ENCODE results near the gene DCAF8. TPM values are rescaled to one million over a fixed set of nuclear protein-coding genes. Genes with fewer than 3 reads are reported as not detected.

Gene DCAF8
- polyA plus RNA-seq, 3 donors = 35.5 to 205 (median 44.6) TPM

DNA sequence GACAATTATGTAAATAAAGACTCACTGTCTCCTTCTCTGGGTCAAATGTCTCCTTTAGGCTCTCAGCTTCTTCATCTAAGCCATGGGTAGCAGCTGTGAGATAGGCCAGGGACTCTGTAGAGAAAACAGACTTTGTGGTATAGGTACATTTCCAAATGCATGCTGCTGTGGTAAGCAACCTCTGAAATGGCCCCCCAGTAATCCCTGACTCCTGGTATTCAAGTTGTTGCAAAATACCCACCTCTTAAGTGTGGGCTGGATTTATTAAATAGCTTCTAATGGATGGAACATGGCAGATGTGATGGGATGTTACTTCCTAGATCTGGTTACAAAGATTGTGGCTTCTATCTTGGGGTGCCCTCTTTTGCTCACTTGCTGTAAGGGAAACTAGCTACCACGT lies 33.7 kb upstream of the DCAF8 start:
- intact Hi-C loops (cut with micrococcal nuclease) = no loop called here
- peak overlapping the region in 2 of 7 donors; percentile 8 to 59 for H3K27ac Mint-ChIP-seq
- DNase-seq = no peak
- H3K79me2 ChIP-seq (ENCODE audit: insufficient read depth, low read length) = no peaks in the 10 kb centered on the region
- no peak overlapping the region for H3K4me2 ChIP-seq (replicated peaks; ENCODE audit: extremely low read depth, low read length, poor library complexity, severe bottlenecking)
- H3K9me3 Mint-ChIP-seq = no peaks in the 10 kb centered on the region
- H3K36me3 ChIP-seq (replicated peaks in 1 of 2; ENCODE audit: control insufficient read depth in 1 of 2, insufficient read depth in 2 of 2, low read length in 2 of 2) = peaks cover 98 to 99% of the 10 kb centered on the region in 2 donors
- no peak overlapping the region for H2AFZ ChIP-seq (ENCODE audit: insufficient read depth, low read depth, low read length, poor library complexity, severe bottlenecking)
- no peaks in the 10 kb centered on the region for H3K4me1 ChIP-seq (ENCODE audit: control insufficient read depth in 1 of 2, insufficient read depth in 2 of 2, low read length in 2 of 2)
- H3K4me1 Mint-ChIP-seq = peaks cover 3% of the 10 kb centered on the region
- H3K27ac ChIP-seq (ENCODE audit: low read depth in 1 of 2, low read length in 2 of 2) = peak overlapping the region in 1 of 2 donors; percentile 17
- no peaks in the 10 kb centered on the region for H3K9me3 ChIP-seq (replicated peaks in 1 of 2; ENCODE audit: control insufficient read depth in 1 of 2, insufficient read depth in 1 of 2, low read length in 2 of 2)
- 89% methylated on average over 1 of the region's 1 CpG for WGBS (ENCODE audit: insufficient coverage)
- peaks cover 0 to 1% (median 0%) of the 10 kb centered on the region in 3 donors for H3K27me3 Mint-ChIP-seq (ENCODE audit: low read depth in 3 of 3)
- H3K4me3 ChIP-seq (replicated peaks in 1 of 3; ENCODE audit: low read depth in 2 of 3, low read length in 3 of 3) = no peak overlapping the region
- TF ChIP-seq, protein P1, sequence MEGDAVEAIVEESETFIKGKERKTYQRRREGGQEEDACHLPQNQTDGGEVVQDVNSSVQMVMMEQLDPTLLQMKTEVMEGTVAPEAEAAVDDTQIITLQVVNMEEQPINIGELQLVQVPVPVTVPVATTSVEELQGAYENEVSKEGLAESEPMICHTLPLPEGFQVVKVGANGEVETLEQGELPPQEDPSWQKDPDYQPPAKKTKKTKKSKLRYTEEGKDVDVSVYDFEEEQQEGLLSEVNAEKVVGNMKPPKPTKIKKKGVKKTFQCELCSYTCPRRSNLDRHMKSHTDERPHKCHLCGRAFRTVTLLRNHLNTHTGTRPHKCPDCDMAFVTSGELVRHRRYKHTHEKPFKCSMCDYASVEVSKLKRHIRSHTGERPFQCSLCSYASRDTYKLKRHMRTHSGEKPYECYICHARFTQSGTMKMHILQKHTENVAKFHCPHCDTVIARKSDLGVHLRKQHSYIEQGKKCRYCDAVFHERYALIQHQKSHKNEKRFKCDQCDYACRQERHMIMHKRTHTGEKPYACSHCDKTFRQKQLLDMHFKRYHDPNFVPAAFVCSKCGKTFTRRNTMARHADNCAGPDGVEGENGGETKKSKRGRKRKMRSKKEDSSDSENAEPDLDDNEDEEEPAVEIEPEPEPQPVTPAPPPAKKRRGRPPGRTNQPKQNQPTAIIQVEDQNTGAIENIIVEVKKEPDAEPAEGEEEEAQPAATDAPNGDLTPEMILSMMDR (IDR thresholded peaks at IDR 0.05) = no peak
- no peaks in the 10 kb centered on the region for H3K27me3 ChIP-seq (ENCODE audit: control insufficient read depth in 2 of 2, insufficient read depth in 2 of 2, low read length in 2 of 2)
- H4K20me1 ChIP-seq (ENCODE audit: insufficient read depth, low read length) = peaks cover 58% of the 10 kb centered on the region
- peaks cover 90 to 97% of the 10 kb centered on the region in 2 donors for H3K36me3 Mint-ChIP-seq
- no peak overlapping the region for H3K4me3 Mint-ChIP-seq
- H3K9ac ChIP-seq (ENCODE audit: insufficient read depth, low read length, poor library complexity, severe bottlenecking) = no peak overlapping the region

DNA sequence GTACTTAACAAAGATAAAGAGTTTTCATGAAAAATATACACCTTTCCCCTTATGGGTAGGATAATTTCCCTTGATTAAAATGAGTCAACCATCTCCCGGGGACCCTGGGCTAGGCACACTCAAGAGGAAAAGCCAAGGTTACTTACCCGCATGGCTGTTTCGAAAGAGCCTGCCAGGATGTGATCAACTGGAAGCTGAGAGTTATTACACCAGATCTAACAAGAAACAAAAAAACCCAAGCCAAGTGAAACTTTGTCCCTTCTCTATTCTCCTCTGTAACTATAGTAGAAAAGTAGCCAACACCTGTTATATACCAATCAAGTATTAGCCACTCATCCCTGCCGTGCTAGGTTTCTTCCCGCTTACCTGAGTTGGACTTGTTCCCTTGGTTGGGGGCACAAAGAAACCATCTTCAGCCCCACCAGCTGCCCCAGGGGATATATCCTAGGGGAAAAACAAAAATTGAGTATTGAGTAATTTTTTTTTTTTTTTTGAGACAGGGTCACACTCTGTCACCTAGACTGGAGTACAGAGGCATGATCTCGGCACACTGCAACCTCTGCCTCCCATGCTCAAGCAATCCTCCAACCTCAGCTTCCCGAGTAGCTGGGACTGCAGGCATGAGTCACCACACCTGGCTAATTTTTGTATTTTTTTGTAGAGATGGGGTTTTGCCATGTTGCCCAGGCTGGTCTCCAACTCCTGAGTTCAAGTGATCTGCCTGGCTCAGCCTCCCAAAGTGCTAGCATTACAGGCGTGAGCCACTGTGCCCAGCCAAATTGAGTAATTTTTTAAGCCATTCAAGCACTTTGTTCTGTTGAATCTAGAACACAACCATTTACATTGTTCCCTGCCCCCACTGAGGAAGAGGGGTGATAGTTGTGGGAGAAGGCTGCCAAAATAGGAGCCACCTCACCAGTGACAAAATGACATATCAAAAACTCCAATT lies 30.9 kb upstream of the DCAF8 start:
- Histone ChIP-seq H3K27me3 (ENCODE audit: control insufficient read depth in 2 of 2, insufficient read depth in 2 of 2, low read length in 2 of 2) (no peaks in the 10 kb centered on the region), H3K4me3 (replicated peaks in 1 of 3; ENCODE audit: low read depth in 2 of 3, low read length in 3 of 3) (no peak overlapping the region), H2AFZ (ENCODE audit: insufficient read depth, low read depth, low read length, poor library complexity, severe bottlenecking) (no peak overlapping the region), H4K20me1 (ENCODE audit: insufficient read depth, low read length) (peaks cover 60% of the 10 kb centered on the region), H3K79me2 (ENCODE audit: insufficient read depth, low read length) (no peaks in the 10 kb centered on the region), H3K9ac (ENCODE audit: insufficient read depth, low read length, poor library complexity, severe bottlenecking) (no peak overlapping the region), H3K4me2 (replicated peaks; ENCODE audit: extremely low read depth, low read length, poor library complexity, severe bottlenecking) (no peak overlapping the region), H3K36me3 (replicated peaks in 1 of 2; ENCODE audit: control insufficient read depth in 1 of 2, insufficient read depth in 2 of 2, low read length in 2 of 2) (peaks cover 98 to 99% of the 10 kb centered on the region in 2 donors), H3K9me3 (replicated peaks in 1 of 2; ENCODE audit: control insufficient read depth in 1 of 2, insufficient read depth in 1 of 2, low read length in 2 of 2) (no peaks in the 10 kb centered on the region), H3K27ac (ENCODE audit: low read depth in 1 of 2, low read length in 2 of 2) (peak overlapping the region in 1 of 2 donors; percentile 10), H3K4me1 (ENCODE audit: control insufficient read depth in 1 of 2, insufficient read depth in 2 of 2, low read length in 2 of 2) (no peaks in the 10 kb centered on the region)
- Mint-ChIP-seq H3K27ac (peak overlapping the region in 4 of 7 donors; percentile 25 to 68 (median 33)), H3K36me3 (peaks cover 94 to 98% of the 10 kb centered on the region in 2 donors), H3K4me1 (peaks cover 3% of the 10 kb centered on the region), H3K27me3 (ENCODE audit: low read depth in 3 of 3) (peaks cover 0 to 1% (median 0%) of the 10 kb centered on the region in 3 donors), H3K9me3 (no peaks in the 10 kb centered on the region), H3K4me3 (no peak overlapping the region)
- WGBS (ENCODE audit: insufficient coverage) = 66% methylated on average over 4 of the region's 8 CpGs
- TF ChIP-seq, protein P1 (IDR thresholded peaks at IDR 0.05) = no peak
- intact Hi-C loops (cut with micrococcal nuclease) = loop anchor here (5.0 kb wide), 3 partner anchors 101 to 206 kb away; partner anchors contain the start of gene CASQ1 (in 1 of the 2)
- no peak for DNase-seq
